IPS-NIHi7 (cell line): ENCODE results near the gene ABCA2.

ENCODE experiments used
- DNase-seq: peaks from one replicate; pipeline ENCODE4 v3.0.0; 2012; ENCODE audit warnings: mixed read lengths; ENCODE audit errors: extremely low spot score

Gene ABCA2

DNA sequence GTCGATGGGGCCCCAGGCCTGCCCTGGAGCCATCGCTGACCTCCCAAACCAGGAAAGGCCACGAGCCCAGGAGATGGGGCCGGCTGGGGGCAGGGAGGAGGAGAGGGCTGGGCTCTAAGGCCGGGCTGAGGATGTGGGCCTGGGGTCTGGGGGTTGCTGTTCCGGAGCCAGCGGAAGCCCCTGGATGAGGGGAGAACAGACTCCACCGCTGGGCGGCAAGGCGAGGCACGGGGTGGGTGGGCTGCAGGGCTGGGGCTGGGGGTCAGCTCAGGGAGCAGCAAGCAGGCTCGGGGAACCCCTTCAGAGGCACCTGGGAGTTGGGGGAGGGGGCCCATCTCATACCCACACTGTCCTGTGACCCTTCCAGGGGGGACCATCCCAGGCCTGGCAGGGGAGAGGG is 64.3 kb downstream of the ABCA2 start:
- DNase-seq = no peak

GRCh38 chr9:136963341-136963740 is 64.7 kb downstream of the ABCA2 start:
- DNase-seq = no peak

- DNase-seq = no peak
These were observed 65.3 kb downstream of the ABCA2 start for GRCh38 chr9:136962701-136963248.

- no peak for DNase-seq
These were observed 65.9 kb downstream of the ABCA2 start for GRCh38 chr9:136962163-136962562.

DNA sequence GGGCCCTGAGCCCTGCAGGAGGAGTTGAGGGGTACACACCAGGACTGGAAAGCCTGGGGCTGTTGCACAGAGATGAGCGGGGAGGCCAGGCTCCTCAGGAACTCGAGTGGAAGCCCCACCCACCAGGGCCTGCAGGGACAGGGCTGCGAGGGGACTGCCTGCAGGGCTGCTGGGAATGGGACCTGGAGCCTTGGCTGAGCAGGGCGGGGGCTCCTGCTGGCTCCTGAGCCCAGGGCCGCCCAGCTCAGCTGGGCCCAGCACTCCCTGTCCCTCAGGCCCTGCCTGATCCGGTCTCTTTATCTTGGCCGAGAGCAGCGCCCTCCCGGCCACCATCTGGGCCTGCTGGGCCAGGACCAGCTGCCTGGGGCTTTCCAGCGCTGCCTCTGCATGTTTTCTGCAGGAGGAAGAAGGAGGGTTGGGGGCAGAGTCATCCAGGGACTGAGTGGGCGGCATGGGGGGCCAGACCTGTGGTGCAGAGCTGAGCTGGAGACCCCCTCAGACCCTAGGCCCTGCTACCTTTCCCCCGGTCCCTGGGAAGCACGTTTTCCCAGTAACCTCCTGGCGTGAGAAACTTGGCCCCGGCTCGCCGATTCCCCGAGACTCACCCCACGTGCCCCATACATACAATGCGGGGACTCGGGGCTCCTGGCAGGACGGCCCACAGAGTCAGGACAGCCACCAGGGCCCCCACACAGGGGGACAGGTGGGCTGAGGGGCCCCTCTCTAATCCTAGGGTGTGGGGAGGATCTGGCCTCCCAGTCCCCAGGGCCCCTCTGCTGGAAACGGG is 66.6 kb downstream of the ABCA2 start:
- DNase-seq = no peak

DNA sequence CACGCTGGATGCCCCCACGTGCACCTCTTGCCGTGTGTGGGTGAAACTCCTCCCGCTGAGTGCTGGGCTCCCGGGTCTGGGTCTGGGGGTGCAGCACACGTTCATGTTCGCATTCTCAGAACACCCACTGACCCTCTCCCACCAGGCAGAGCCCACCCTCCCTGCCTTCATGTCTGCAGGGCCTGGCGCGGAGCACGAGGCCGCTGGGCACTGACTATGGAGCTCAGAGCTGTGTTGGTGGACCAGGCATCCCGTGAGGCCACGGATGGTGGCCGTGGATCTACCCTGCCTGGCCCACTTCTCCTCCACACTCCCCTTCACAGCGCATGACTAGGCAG is 67.1 kb downstream of the ABCA2 start:
- DNase-seq = no peak

- no peak for DNase-seq
These were observed 67.7 kb downstream of the ABCA2 start for GRCh38 chr9:136960212-136960937.

GRCh38 chr9:136958898-136959850 is 68.9 kb downstream of the ABCA2 start:
- no peak for DNase-seq

GRCh38 chr9:136958473-136958872 is 69.6 kb downstream of the ABCA2 start:
- DNase-seq = no peak

DNA sequence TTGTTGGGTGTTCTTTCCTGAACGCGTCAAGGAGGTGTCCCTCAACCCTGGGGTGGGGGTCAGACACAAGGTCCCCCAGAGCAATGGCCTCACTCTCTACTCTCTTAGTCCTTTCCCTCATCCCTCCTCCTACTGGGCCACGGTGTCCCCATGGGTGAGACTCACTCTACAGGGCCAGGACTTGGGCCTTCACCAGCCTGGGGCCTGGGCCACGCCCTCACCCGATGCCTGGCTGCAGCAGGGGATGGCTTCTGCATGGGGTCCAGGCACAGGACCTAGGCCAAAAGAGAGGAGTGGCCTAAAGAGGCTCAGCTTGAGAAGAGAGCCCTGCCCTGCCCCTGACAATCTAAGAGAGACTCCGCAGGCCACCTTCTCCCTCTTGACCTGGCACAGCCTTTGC is 70.1 kb downstream of the ABCA2 start:
- no peak for DNase-seq

- no peak for DNase-seq
These were observed 70.6 kb downstream of the ABCA2 start for GRCh38 chr9:136957461-136957860.
